GM12878 (cell line): ENCODE data around the gene TRIM58.

Experiments
- CHD4 ChIP-seq: fragments of 200-600 bp; sonication (generic); IDR thresholded peaks from 2 replicates; pipeline ENCODE4 v1.6.1; 2016; ENCODE audit warnings: mild to moderate bottlenecking
- EZH2 ChIP-seq: IDR thresholded peaks from 2 replicates; pipeline ENCODE4 v1.6.1; 2012; ENCODE audit warnings: low read depth, mild to moderate bottlenecking, control low read depth, inconsistent platforms, low read length, borderline replicate concordance; ENCODE audit not compliant: control insufficient read depth
- HCFC1 ChIP-seq: fragments of 150-350 bp; IDR thresholded peaks from 2 replicates; pipeline ENCODE4 v1.6.1; 2014; ENCODE audit warnings: low read length
- JUNB ChIP-seq: IDR thresholded peaks from 2 replicates; pipeline ENCODE4 v1.6.1; 2016; ENCODE audit warnings: antibody characterized with exemption, mild to moderate bottlenecking
- NBN ChIP-seq: fragments of 450-650 bp; IDR thresholded peaks from 2 replicates; pipeline ENCODE4 v1.6.1; 2016
- SMC3 ChIP-seq: IDR thresholded peaks from 2 replicates; pipeline ENCODE4 v1.6.1; 2011; ENCODE audit warnings: low read length, improper control_type of control experiment, borderline replicate concordance
- TAF1 ChIP-seq: IDR thresholded peaks from 2 replicates; pipeline ENCODE4 v1.6.1; 2011; ENCODE audit warnings: mild to moderate bottlenecking, low read depth, low read length, borderline replicate concordance
- ZNF274 ChIP-seq: IDR thresholded peaks from one replicate; pipeline ENCODE4 v1.8.0; 2011; ENCODE audit not compliant: insufficient read length, insufficient read depth
- TF ChIP-seq, protein P1 (sequence below): IDR thresholded peaks from 2 replicates; pipeline ENCODE4 v1.6.1; 2011; ENCODE audit warnings: mild to moderate bottlenecking, low read depth, low read length, moderate library complexity; ENCODE audit not compliant: insufficient replicate concordance
- TF ChIP-seq, protein P2 (sequence below): IDR thresholded peaks from 2 replicates; pipeline ENCODE4 v1.6.1; 2011; ENCODE audit warnings: borderline replicate concordance, low read depth, mild to moderate bottlenecking, moderate library complexity, low read length; ENCODE audit not compliant: insufficient read depth, poor library complexity, severe bottlenecking
- TF ChIP-seq, protein P3 (sequence below), 3 experiments: IDR thresholded peaks in 2 of 3; conservative IDR thresholded peaks in 1 of 3; 2 replicates each; pipeline ENCODE4 v1.5.1; 2011; ENCODE audit warnings: low read depth in 3 of 3, low read length in 3 of 3, mild to moderate bottlenecking in 3 of 3, control low read depth in 2 of 3, moderate library complexity in 2 of 3, inconsistent platforms in 1 of 3, mixed read lengths in 1 of 3; ENCODE audit not compliant: control insufficient read depth in 2 of 3, insufficient read depth in 1 of 3; ENCODE audit errors: extremely low read depth in 1 of 3
- TF ChIP-seq, protein P4 (sequence below): IDR thresholded peaks from 2 replicates; pipeline ENCODE4 v1.6.1; 2012; ENCODE audit warnings: mild to moderate bottlenecking, low read depth, low read length

DNA sequence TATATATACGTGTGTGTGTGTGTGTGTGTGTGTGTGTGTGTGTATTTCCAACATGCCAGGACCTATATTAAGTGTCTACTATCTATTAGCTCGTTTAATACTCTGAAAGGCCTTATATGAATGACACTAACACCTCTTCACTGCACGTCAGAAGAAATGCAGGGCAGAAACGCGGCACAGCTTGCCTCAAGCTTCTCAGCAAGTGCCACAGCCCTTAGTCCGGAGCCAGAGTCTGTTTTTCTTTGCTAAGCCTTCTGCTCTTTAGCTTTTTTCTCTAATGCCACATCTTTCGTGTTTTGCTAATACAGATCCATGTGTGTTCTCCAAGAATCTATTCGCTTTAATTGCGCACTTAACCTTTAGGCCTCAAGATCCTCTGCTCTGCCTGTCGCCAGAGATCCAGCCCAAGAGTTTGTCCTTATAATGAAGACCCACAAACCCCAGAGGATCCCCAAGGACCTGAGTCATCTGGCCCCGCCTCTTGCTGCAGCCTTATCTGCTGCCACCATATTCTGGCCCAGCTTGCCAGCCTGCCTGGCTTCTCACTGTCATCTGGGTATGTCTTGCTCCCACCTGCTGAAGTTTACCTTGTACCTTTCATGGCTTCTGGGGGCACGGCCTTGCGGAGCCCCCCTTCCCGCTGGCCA lies 2.0 kb upstream of the TRIM58 start:
- TF ChIP-seq HCFC1 (no peak), ZNF274 (no peak), SMC3 (no peak), JUNB (no peak), NBN (no peak), CHD4 (no peak), TAF1 (no peak), EZH2 (no peak)
- TF ChIP-seq, protein P1, sequence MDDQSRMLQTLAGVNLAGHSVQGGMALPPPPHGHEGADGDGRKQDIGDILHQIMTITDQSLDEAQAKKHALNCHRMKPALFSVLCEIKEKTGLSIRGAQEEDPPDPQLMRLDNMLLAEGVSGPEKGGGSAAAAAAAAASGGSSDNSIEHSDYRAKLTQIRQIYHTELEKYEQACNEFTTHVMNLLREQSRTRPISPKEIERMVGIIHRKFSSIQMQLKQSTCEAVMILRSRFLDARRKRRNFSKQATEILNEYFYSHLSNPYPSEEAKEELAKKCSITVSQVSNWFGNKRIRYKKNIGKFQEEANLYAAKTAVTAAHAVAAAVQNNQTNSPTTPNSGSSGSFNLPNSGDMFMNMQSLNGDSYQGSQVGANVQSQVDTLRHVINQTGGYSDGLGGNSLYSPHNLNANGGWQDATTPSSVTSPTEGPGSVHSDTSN = no peak
- TF ChIP-seq, protein P2, sequence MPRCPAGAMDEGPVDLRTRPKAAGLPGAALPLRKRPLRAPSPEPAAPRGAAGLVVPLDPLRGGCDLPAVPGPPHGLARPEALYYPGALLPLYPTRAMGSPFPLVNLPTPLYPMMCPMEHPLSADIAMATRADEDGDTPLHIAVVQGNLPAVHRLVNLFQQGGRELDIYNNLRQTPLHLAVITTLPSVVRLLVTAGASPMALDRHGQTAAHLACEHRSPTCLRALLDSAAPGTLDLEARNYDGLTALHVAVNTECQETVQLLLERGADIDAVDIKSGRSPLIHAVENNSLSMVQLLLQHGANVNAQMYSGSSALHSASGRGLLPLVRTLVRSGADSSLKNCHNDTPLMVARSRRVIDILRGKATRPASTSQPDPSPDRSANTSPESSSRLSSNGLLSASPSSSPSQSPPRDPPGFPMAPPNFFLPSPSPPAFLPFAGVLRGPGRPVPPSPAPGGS = no peak
- TF ChIP-seq, protein P3, sequence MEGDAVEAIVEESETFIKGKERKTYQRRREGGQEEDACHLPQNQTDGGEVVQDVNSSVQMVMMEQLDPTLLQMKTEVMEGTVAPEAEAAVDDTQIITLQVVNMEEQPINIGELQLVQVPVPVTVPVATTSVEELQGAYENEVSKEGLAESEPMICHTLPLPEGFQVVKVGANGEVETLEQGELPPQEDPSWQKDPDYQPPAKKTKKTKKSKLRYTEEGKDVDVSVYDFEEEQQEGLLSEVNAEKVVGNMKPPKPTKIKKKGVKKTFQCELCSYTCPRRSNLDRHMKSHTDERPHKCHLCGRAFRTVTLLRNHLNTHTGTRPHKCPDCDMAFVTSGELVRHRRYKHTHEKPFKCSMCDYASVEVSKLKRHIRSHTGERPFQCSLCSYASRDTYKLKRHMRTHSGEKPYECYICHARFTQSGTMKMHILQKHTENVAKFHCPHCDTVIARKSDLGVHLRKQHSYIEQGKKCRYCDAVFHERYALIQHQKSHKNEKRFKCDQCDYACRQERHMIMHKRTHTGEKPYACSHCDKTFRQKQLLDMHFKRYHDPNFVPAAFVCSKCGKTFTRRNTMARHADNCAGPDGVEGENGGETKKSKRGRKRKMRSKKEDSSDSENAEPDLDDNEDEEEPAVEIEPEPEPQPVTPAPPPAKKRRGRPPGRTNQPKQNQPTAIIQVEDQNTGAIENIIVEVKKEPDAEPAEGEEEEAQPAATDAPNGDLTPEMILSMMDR (IDR thresholded peaks at IDR 0.05 in 2 of 3, conservative IDR thresholded peaks at IDR 0.05 in 1 of 3; ENCODE audit: control insufficient read depth in 2 of 3, extremely low read depth in 1 of 3, insufficient read depth in 1 of 3, low read depth in 3 of 3, low read length in 3 of 3) = no peak
- TF ChIP-seq, protein P4, sequence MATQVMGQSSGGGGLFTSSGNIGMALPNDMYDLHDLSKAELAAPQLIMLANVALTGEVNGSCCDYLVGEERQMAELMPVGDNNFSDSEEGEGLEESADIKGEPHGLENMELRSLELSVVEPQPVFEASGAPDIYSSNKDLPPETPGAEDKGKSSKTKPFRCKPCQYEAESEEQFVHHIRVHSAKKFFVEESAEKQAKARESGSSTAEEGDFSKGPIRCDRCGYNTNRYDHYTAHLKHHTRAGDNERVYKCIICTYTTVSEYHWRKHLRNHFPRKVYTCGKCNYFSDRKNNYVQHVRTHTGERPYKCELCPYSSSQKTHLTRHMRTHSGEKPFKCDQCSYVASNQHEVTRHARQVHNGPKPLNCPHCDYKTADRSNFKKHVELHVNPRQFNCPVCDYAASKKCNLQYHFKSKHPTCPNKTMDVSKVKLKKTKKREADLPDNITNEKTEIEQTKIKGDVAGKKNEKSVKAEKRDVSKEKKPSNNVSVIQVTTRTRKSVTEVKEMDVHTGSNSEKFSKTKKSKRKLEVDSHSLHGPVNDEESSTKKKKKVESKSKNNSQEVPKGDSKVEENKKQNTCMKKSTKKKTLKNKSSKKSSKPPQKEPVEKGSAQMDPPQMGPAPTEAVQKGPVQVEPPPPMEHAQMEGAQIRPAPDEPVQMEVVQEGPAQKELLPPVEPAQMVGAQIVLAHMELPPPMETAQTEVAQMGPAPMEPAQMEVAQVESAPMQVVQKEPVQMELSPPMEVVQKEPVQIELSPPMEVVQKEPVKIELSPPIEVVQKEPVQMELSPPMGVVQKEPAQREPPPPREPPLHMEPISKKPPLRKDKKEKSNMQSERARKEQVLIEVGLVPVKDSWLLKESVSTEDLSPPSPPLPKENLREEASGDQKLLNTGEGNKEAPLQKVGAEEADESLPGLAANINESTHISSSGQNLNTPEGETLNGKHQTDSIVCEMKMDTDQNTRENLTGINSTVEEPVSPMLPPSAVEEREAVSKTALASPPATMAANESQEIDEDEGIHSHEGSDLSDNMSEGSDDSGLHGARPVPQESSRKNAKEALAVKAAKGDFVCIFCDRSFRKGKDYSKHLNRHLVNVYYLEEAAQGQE = no peak
